SK-N-SH (cell line): ENCODE data around the gene NXPH4. TPM values are rescaled to one million over a fixed set of nuclear protein-coding genes. Genes with fewer than 3 reads are reported as not detected.

Experiments used
- CTCF ChIA-PET: fragments of 300-600, 350-600 bp; formaldehyde crosslinking; extraction: SDS; loops from one replicate; lab custom pipeline; 2021; lab: Yijun Ruan, JAX
- POLR2A ChIA-PET: fragments of 350-600 bp; sonication (Branson Sonifier 250); formaldehyde crosslinking; extraction: SDS; loops from one replicate; lab custom pipeline; 2020; ENCODE audit warnings: antibody characterized with exemption, inconsistent platforms; lab: Yijun Ruan, JAX
- DNase-seq: peaks from one replicate; pipeline ENCODE4 v3.0.0; 2012
- H2AFZ ChIP-seq: fragments of 200-600 bp; sonication (generic); 2 replicates; pipeline ENCODE4 v1.8.1; 2016; ENCODE audit warnings: antibody characterized with exemption, mild to moderate bottlenecking, low read depth
- H3F3A ChIP-seq: fragments of 200-600 bp; sonication (generic); replicated peaks from 2 replicates; pipeline ENCODE3; 2016; ENCODE audit warnings: antibody characterized with exemption, mild to moderate bottlenecking; ENCODE audit not compliant: insufficient read depth
- H3K27ac ChIP-seq, 2 experiments: fragments of 200-500 bp in 1 of 2; fragments of 200-600 bp in 1 of 2; sonication (Bioruptor generic) in 1 of 2; sonication (generic), shearing (Covaris generic) in 1 of 2; 2 replicates each; pipeline versions ENCODE4 v1.5.1 to v1.6.1; 2014 to 2016; ENCODE audit warnings: low read depth in 2 of 2, inconsistent platforms in 1 of 2, low read length in 1 of 2, mild to moderate bottlenecking in 1 of 2, mixed read lengths in 1 of 2
- H3K27me3 ChIP-seq: fragments of 200-600 bp; sonication (generic), shearing (Covaris generic); 2 replicates; pipeline ENCODE4 v1.6.1; 2016; ENCODE audit warnings: mixed run types; ENCODE audit not compliant: insufficient read depth
- H3K36me3 ChIP-seq, 2 experiments: fragments of 200-500 bp in 1 of 2; fragments of 200-600 bp in 1 of 2; sonication (Bioruptor generic) in 1 of 2; sonication (generic) in 1 of 2; replicated peaks in 1 of 2; 2 replicates each; pipeline versions ENCODE3 to v1.5.1; 2014 to 2016; ENCODE audit warnings: low read length in 1 of 2, mild to moderate bottlenecking in 1 of 2; ENCODE audit not compliant: insufficient read depth in 2 of 2, control insufficient read depth in 1 of 2
- H3K4me1 ChIP-seq, 2 experiments: fragments of 200-500 bp in 1 of 2; fragments of 200-600 bp in 1 of 2; sonication (Bioruptor generic) in 1 of 2; sonication (generic), shearing (Covaris generic) in 1 of 2; 2 replicates each; pipeline versions ENCODE4 v1.5.1 to v1.6.1; 2014 to 2016; ENCODE audit warnings: low read depth in 1 of 2, low read length in 1 of 2, mixed run types in 1 of 2; ENCODE audit not compliant: insufficient read depth in 2 of 2, control insufficient read depth in 1 of 2
- H3K4me2 ChIP-seq: fragments of 200-600 bp; sonication (generic), shearing (Covaris generic); 2 replicates; pipeline ENCODE4 v1.6.1; 2017; ENCODE audit warnings: mixed run types
- H3K4me3 ChIP-seq, 2 experiments: fragments of 200-500 bp in 1 of 2; fragments of 200-600 bp in 1 of 2; sonication (Bioruptor generic) in 1 of 2; sonication (generic), shearing (Covaris generic) in 1 of 2; 2 replicates each; pipeline versions ENCODE4 v1.5.1 to v1.8.1; 2014 to 2016; ENCODE audit warnings: low read depth in 2 of 2, inconsistent platforms in 1 of 2, low read length in 1 of 2, mild to moderate bottlenecking in 1 of 2, mixed read lengths in 1 of 2, moderate library complexity in 1 of 2
- H3K79me2 ChIP-seq: fragments of 200-600 bp; sonication (generic); 2 replicates; pipeline ENCODE4 v1.8.1; 2017; ENCODE audit warnings: mild to moderate bottlenecking; ENCODE audit not compliant: insufficient read depth
- H3K9ac ChIP-seq: fragments of 200-600 bp; sonication (generic); 2 replicates; pipeline ENCODE4 v1.6.1; 2017; ENCODE audit warnings: mixed run types
- H3K9me2 ChIP-seq: fragments of 200-600 bp; sonication (generic); 2 replicates; pipeline ENCODE4 v1.6.1; 2017; ENCODE audit warnings: mixed run types
- H3K9me3 ChIP-seq: fragments of 200-600 bp; sonication (generic); 2 replicates; pipeline ENCODE4 v1.6.1; 2017; ENCODE audit warnings: mixed run types, mild to moderate bottlenecking, moderate library complexity
- H4K20me1 ChIP-seq: fragments of 200-600 bp; sonication (generic); 2 replicates; pipeline ENCODE4 v1.6.1; 2017; ENCODE audit warnings: mild to moderate bottlenecking, mixed run types; ENCODE audit not compliant: insufficient read depth
- ELF1 ChIP-seq: IDR thresholded peaks from 2 replicates; pipeline ENCODE4 v1.4.0; 2012
- FOXM1 ChIP-seq: IDR thresholded peaks from 2 replicates; pipeline ENCODE4 v1.4.0; 2012; ENCODE audit warnings: low read depth, mild to moderate bottlenecking
- GABPA ChIP-seq: IDR thresholded peaks from 2 replicates; pipeline ENCODE4 v1.4.0; 2012; ENCODE audit warnings: low read depth, mild to moderate bottlenecking
- MEF2A ChIP-seq: IDR thresholded peaks from 2 replicates; pipeline ENCODE4 v1.4.0; 2012; ENCODE audit warnings: low read depth, borderline replicate concordance
- MXI1 ChIP-seq: IDR thresholded peaks from 2 replicates; pipeline ENCODE4 v1.6.1; 2012; ENCODE audit warnings: mild to moderate bottlenecking, low read depth, low read length, improper control_type of control experiment
- POLR2AphosphoS5 ChIP-seq: IDR thresholded peaks from 2 replicates; pipeline ENCODE4 v1.6.1; 2012; ENCODE audit warnings: low read depth, low read length
- RCOR1 ChIP-seq: fragments of 150-350 bp; IDR thresholded peaks from 2 replicates; pipeline ENCODE4 v1.6.1; 2017; ENCODE audit warnings: antibody characterized with exemption, low read length
- RXRA ChIP-seq: IDR thresholded peaks from 2 replicates; pipeline ENCODE4 v1.4.0; 2012; ENCODE audit warnings: low read depth, mild to moderate bottlenecking, borderline replicate concordance
- USF1 ChIP-seq: IDR thresholded peaks from 2 replicates; pipeline ENCODE4 v1.4.0; 2012; ENCODE audit warnings: low read depth, borderline replicate concordance
- USF2 ChIP-seq: fragments of 150-350 bp; IDR thresholded peaks from 2 replicates; pipeline ENCODE4 v1.6.1; 2017; ENCODE audit warnings: antibody characterized with exemption, low read length, low read depth, borderline replicate concordance
- YY1 ChIP-seq: IDR thresholded peaks from 2 replicates; pipeline ENCODE4 v1.4.0; 2012; ENCODE audit warnings: low read depth, mild to moderate bottlenecking
- WGBS: methylation state at CpG from one replicate; pipeline ENCODE4 v1.1.6; 2017; ENCODE audit warnings: low lambda C conversion rate; 5-methylcytosine and 5-hydroxymethylcytosine counted together
- polyA plus RNA-seq, 3 experiments: library from polyadenylated mRNA; depleted of rRNA; stranded (reverse); fragments of >200 nt; gene quantifications; 2 replicates each; pipeline ENCODE4 v1.2.3, GENCODE V29; 2012
- TF ChIP-seq, protein P1 (sequence below): IDR thresholded peaks from 2 replicates; pipeline ENCODE4 v1.4.0; 2012; ENCODE audit warnings: low read depth, borderline replicate concordance

Gene NXPH4
- polyA plus RNA-seq, 1 of the 3 experiments (the other 2 are of a cell fraction): 0.31 TPM

- H3K27me3 ChIP-seq: no peaks in the 10 kb centered on the region
- H4K20me1 ChIP-seq: no peaks in the 10 kb centered on the region
- peak; percentile 79 for TF ChIP-seq RCOR1
- TF ChIP-seq GABPA: no peak
- peak; percentile 46; the same call in 1 of the 2 replicates for TF ChIP-seq MXI1
- TF ChIP-seq, all 33 proteins: peak for 2
- Histone ChIP-seq H3K4me1 (peaks cover 0 to 11% of the 10 kb centered on the region in 2 experiments; a peak in 1 of 4 replicates), H3K27ac (no peak overlapping the region), H3K36me3 (peaks cover 38 to 47% of the 10 kb centered on the region in 2 experiments), H2AFZ (no peak overlapping the region), H3K9me2 (no peaks in the 10 kb centered on the region), H3K4me3 (no peak overlapping the region), H3K9me3 (no peaks in the 10 kb centered on the region), H3K4me2 (no peak overlapping the region), H3K79me2 (no peaks in the 10 kb centered on the region), H3F3A (no peaks in the 10 kb centered on the region), H3K9ac (no peak overlapping the region)
- ChIA-PET POLR2A (no interaction called here), CTCF (interaction anchor here (1.0 to 9.9 kb wide), 10 partner anchors 9 to 204 kb away, joined by 3 to 141 read pairs (median 10); partner anchors contain the start of genes INHBE and STAC3)
- WGBS: 77% methylated on average over 6 of the region's 6 CpGs
- no peak for DNase-seq
Measured at GRCh38 chr12:57258977-57259970, 42.7 kb downstream of the NXPH4 start.

- Histone ChIP-seq H2AFZ (no peak overlapping the region), H3K4me3 (no peak overlapping the region), H3K9me3 (no peaks in the 10 kb centered on the region), H3K9me2 (no peaks in the 10 kb centered on the region), H3K4me2 (no peak overlapping the region), H3K79me2 (no peaks in the 10 kb centered on the region), H4K20me1 (no peaks in the 10 kb centered on the region), H3F3A (peaks cover 6% of the 10 kb centered on the region), H3K4me1 (peaks cover 0 to 11% of the 10 kb centered on the region in 2 experiments; a peak in 1 of 4 replicates), H3K27ac (no peak overlapping the region), H3K9ac (no peak overlapping the region), H3K27me3 (no peaks in the 10 kb centered on the region), H3K36me3 (peaks cover 36 to 47% of the 10 kb centered on the region in 2 experiments)
- ChIA-PET CTCF (interaction anchor here (0.6 to 9.9 kb wide), 12 partner anchors 10 to 202 kb away, joined by 3 to 141 read pairs (median 10); partner anchors contain the start of genes GLI1, INHBE and STAC3), POLR2A (no interaction called here)
- TF ChIP-seq USF1 (no peak), FOXM1 (no peak), MXI1 (no peak), MEF2A (no peak), YY1 (no peak), POLR2AphosphoS5 (no peak), RXRA (no peak), USF2 (no peak), ELF1 (no peak)
- TF ChIP-seq, protein P1, sequence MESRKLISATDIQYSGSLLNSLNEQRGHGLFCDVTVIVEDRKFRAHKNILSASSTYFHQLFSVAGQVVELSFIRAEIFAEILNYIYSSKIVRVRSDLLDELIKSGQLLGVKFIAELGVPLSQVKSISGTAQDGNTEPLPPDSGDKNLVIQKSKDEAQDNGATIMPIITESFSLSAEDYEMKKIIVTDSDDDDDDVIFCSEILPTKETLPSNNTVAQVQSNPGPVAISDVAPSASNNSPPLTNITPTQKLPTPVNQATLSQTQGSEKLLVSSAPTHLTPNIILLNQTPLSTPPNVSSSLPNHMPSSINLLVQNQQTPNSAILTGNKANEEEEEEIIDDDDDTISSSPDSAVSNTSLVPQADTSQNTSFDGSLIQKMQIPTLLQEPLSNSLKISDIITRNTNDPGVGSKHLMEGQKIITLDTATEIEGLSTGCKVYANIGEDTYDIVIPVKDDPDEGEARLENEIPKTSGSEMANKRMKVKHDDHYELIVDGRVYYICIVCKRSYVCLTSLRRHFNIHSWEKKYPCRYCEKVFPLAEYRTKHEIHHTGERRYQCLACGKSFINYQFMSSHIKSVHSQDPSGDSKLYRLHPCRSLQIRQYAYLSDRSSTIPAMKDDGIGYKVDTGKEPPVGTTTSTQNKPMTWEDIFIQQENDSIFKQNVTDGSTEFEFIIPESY: no peak
- DNase-seq: no peak
- WGBS: 94% methylated on average over 4 of the region's 4 CpGs
Measured at GRCh38 chr12:57260366-57260765, 43.8 kb downstream of the NXPH4 start.
